ENCODE results near the gene ACOD1.

ACOD1 gene

GRCh38 chr13:76965759-76966421, 17.6 kb downstream of the ACOD1 start:
- TF ChIP-seq REST (IDR thresholded peaks at IDR 0.05; ENCODE audit: insufficient read depth in 1 of 2, low read depth in 2 of 2, low read length in 2 of 2) = no peak
- TF ChIP-seq SIN3A (IDR thresholded peaks at IDR 0.05; ENCODE audit: borderline replicate concordance, insufficient read depth, low read length) = no peak
- no peak for TF ChIP-seq TAF1 (IDR thresholded peaks at IDR 0.05; ENCODE audit: borderline replicate concordance, insufficient read depth, low read length)
- no peak for TF ChIP-seq POLR2AphosphoS5 (IDR thresholded peaks at IDR 0.05; ENCODE audit: low read depth, low read length)
- no peak for TF ChIP-seq FOXP2 (optimal IDR thresholded peaks at IDR 0.05; ENCODE audit: borderline replicate concordance, extremely low read depth, extremely low read length, insufficient read depth)

- TF ChIP-seq REST (IDR thresholded peaks at IDR 0.05; ENCODE audit: insufficient read depth in 1 of 2, low read depth in 2 of 2, low read length in 2 of 2) (no peak), SIN3A (IDR thresholded peaks at IDR 0.05; ENCODE audit: borderline replicate concordance, insufficient read depth, low read length) (no peak), TAF1 (IDR thresholded peaks at IDR 0.05; ENCODE audit: borderline replicate concordance, insufficient read depth, low read length) (no peak), FOXP2 (optimal IDR thresholded peaks at IDR 0.05; ENCODE audit: borderline replicate concordance, extremely low read depth, extremely low read length, insufficient read depth) (no peak), POLR2AphosphoS5 (IDR thresholded peaks at IDR 0.05; ENCODE audit: low read depth, low read length) (no peak)
Observed at GRCh38 chr13:76967031-76967430, 18.7 kb downstream of the ACOD1 start.

GRCh38 chr13:76968041-76968440, 19.7 kb downstream of the ACOD1 start:
- no peak for TF ChIP-seq REST (IDR thresholded peaks at IDR 0.05; ENCODE audit: insufficient read depth in 1 of 2, low read depth in 2 of 2, low read length in 2 of 2)
- no peak for TF ChIP-seq POLR2AphosphoS5 (IDR thresholded peaks at IDR 0.05; ENCODE audit: low read depth, low read length)
- no peak for TF ChIP-seq TAF1 (IDR thresholded peaks at IDR 0.05; ENCODE audit: borderline replicate concordance, insufficient read depth, low read length)
- no peak for TF ChIP-seq SIN3A (IDR thresholded peaks at IDR 0.05; ENCODE audit: borderline replicate concordance, insufficient read depth, low read length)
- no peak for TF ChIP-seq FOXP2 (optimal IDR thresholded peaks at IDR 0.05; ENCODE audit: borderline replicate concordance, extremely low read depth, extremely low read length, insufficient read depth)

GRCh38 chr13:76969488-76970365, 21.4 kb downstream of the ACOD1 start:
- no peak for TF ChIP-seq FOXP2 (optimal IDR thresholded peaks at IDR 0.05; ENCODE audit: borderline replicate concordance, extremely low read depth, extremely low read length, insufficient read depth)
- TF ChIP-seq POLR2AphosphoS5 (IDR thresholded peaks at IDR 0.05; ENCODE audit: low read depth, low read length) = no peak
- no peak for TF ChIP-seq SIN3A (IDR thresholded peaks at IDR 0.05; ENCODE audit: borderline replicate concordance, insufficient read depth, low read length)
- TF ChIP-seq REST (IDR thresholded peaks at IDR 0.05; ENCODE audit: insufficient read depth in 1 of 2, low read depth in 2 of 2, low read length in 2 of 2) = no peak
- no peak for TF ChIP-seq TAF1 (IDR thresholded peaks at IDR 0.05; ENCODE audit: borderline replicate concordance, insufficient read depth, low read length)

All from PFSK-1 (cell line).